Ovary (tissue), 3 donors: ENCODE results near the gene EIF5A.

ENCODE experiments used
- EP300 ChIP-seq: sonication (generic); formaldehyde crosslinking; IDR thresholded peaks from one replicate; pipeline ENCODE4 v1.6.1; 2017; ENCODE audit warnings: antibody characterized with exemption
- POLR2A ChIP-seq: fragments of 450-650 bp; IDR thresholded peaks from one replicate; pipeline ENCODE4 v1.6.1; 2017; ENCODE audit warnings: antibody characterized with exemption, mild to moderate bottlenecking, moderate library complexity
- TF ChIP-seq, protein P1 (sequence below), 3 donors: fragments of 450-650 bp in 2 of 3; fragments of 200-600 bp in 1 of 3; IDR thresholded peaks; one replicate each; pipeline versions ENCODE4 v1.5.1 to v1.8.0; 2016 to 2022; ENCODE audit warnings: antibody characterized with exemption in 3 of 3, mild to moderate bottlenecking in 1 of 3
- donor health status: DM: no; HTN: no; CAD: no.

- TF ChIP-seq, protein P1, sequence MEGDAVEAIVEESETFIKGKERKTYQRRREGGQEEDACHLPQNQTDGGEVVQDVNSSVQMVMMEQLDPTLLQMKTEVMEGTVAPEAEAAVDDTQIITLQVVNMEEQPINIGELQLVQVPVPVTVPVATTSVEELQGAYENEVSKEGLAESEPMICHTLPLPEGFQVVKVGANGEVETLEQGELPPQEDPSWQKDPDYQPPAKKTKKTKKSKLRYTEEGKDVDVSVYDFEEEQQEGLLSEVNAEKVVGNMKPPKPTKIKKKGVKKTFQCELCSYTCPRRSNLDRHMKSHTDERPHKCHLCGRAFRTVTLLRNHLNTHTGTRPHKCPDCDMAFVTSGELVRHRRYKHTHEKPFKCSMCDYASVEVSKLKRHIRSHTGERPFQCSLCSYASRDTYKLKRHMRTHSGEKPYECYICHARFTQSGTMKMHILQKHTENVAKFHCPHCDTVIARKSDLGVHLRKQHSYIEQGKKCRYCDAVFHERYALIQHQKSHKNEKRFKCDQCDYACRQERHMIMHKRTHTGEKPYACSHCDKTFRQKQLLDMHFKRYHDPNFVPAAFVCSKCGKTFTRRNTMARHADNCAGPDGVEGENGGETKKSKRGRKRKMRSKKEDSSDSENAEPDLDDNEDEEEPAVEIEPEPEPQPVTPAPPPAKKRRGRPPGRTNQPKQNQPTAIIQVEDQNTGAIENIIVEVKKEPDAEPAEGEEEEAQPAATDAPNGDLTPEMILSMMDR (IDR thresholded peaks at IDR 0.05) = no peak
- TF ChIP-seq EP300 = no peak
- no peak for TF ChIP-seq POLR2A
Measured at GRCh38 chr17:7318121-7318860, 10.9 kb downstream of the EIF5A start.
